GM04503 (cell line): ENCODE data around the gene FGGY.
A peak's percentile ranks its signal among the peaks of the same experiment; 100 is the strongest.
"Not testable (repeated sequence)": the region's sequence is repeated elsewhere in the genome, so short reads cannot be mapped to it uniquely, and the experiment has no call there.

Source experiments
- DNase-seq: peaks from one replicate; pipeline ENCODE4 v3.0.0-alpha.2; 2012; ENCODE audit warnings: low read depth

FGGY gene

GRCh38 chr1:59485949-59486348 is 189.1 kb downstream of the FGGY start:
- no peak for DNase-seq

- DNase-seq = no peak
Measured at GRCh38 chr1:59486615-59487014, 189.7 kb downstream of the FGGY start.

GRCh38 chr1:59487335-59488031 is 190.6 kb downstream of the FGGY start:
- DNase-seq = no peak

- DNase-seq = no peak
Measured at GRCh38 chr1:59492500-59492899, 195.6 kb downstream of the FGGY start.

- no peak for DNase-seq
Measured at GRCh38 chr1:59494145-59494833, 197.4 kb downstream of the FGGY start.

GRCh38 chr1:59496156-59496555 is 199.3 kb downstream of the FGGY start:
- DNase-seq = not testable (repeated sequence)

GRCh38 chr1:59497616-59498015 is 200.7 kb downstream of the FGGY start:
- DNase-seq = no peak

GRCh38 chr1:59498640-59499039 is 201.7 kb downstream of the FGGY start:
- no peak for DNase-seq

- DNase-seq = no peak
Measured at GRCh38 chr1:59499273-59499942, 202.5 kb downstream of the FGGY start.

GRCh38 chr1:59499943-59500569 is 203.2 kb downstream of the FGGY start:
- no peak for DNase-seq

GRCh38 chr1:59500950-59501742 is 204.3 kb downstream of the FGGY start:
- DNase-seq = no peak

- no peak for DNase-seq
Measured at GRCh38 chr1:59502009-59502691, 205.3 kb downstream of the FGGY start.

GRCh38 chr1:59504276-59504675 is 207.4 kb downstream of the FGGY start:
- DNase-seq = no peak

- DNase-seq = no peak
Measured at GRCh38 chr1:59505596-59506028, 208.7 kb downstream of the FGGY start.

- DNase-seq = peak; percentile 29
Measured at GRCh38 chr1:59506952-59507351, 210.1 kb downstream of the FGGY start.

- DNase-seq = no peak
Measured at GRCh38 chr1:59509341-59509875, 212.5 kb downstream of the FGGY start.

GRCh38 chr1:59510249-59510648 is 213.4 kb downstream of the FGGY start:
- DNase-seq = no peak

GRCh38 chr1:59511476-59512465 is 214.9 kb downstream of the FGGY start:
- DNase-seq = no peak

- no peak for DNase-seq
Measured at GRCh38 chr1:59512702-59513101, 215.8 kb downstream of the FGGY start.
